NCI-H526 treated with DMSO at 0.1 percent for 48 hours (cell line): ENCODE results near the gene TYW1B.
"Not testable (repeated sequence)": the region's sequence is repeated elsewhere in the genome, so short reads cannot be mapped to it uniquely, and the experiment has no call there.

Source experiments
- DNase-seq: peaks from one replicate; lab custom pipeline; 2025; lab: John Stamatoyannopoulos, UW

The TYW1B gene

GRCh38 chr7:72697066-72697465 lies 130.9 kb downstream of the TYW1B start:
- not testable (repeated sequence) for DNase-seq

GRCh38 chr7:72696643-72697042 lies 131.4 kb downstream of the TYW1B start:
- not testable (repeated sequence) for DNase-seq

GRCh38 chr7:72695482-72695881 lies 132.5 kb downstream of the TYW1B start:
- not testable (repeated sequence) for DNase-seq

GRCh38 chr7:72691442-72691841 lies 136.6 kb downstream of the TYW1B start:
- DNase-seq: not testable (repeated sequence)

GRCh38 chr7:72690177-72690576 lies 137.8 kb downstream of the TYW1B start:
- not testable (repeated sequence) for DNase-seq

GRCh38 chr7:72689344-72689743 lies 138.7 kb downstream of the TYW1B start:
- not testable (repeated sequence) for DNase-seq

GRCh38 chr7:72681211-72681610 lies 146.8 kb downstream of the TYW1B start:
- not testable (repeated sequence) for DNase-seq

- not testable (repeated sequence) for DNase-seq
These were observed 151.1 kb downstream of the TYW1B start for GRCh38 chr7:72676880-72677279.

- not testable (repeated sequence) for DNase-seq
These were observed 151.8 kb downstream of the TYW1B start for GRCh38 chr7:72676086-72676690.

GRCh38 chr7:72675686-72676085 lies 152.3 kb downstream of the TYW1B start:
- DNase-seq: not testable (repeated sequence)

GRCh38 chr7:72674394-72674793 lies 153.6 kb downstream of the TYW1B start:
- no peak for DNase-seq

- DNase-seq: not testable (repeated sequence)
These were observed 157.2 kb downstream of the TYW1B start for GRCh38 chr7:72670850-72671249.

GRCh38 chr7:72668435-72668834 lies 159.6 kb downstream of the TYW1B start:
- not testable (repeated sequence) for DNase-seq

GRCh38 chr7:72667049-72667448 lies 161.0 kb downstream of the TYW1B start:
- DNase-seq: not testable (repeated sequence)

- not testable (repeated sequence) for DNase-seq
These were observed 179.4 kb downstream of the TYW1B start for GRCh38 chr7:72648574-72648973.

- not testable (repeated sequence) for DNase-seq
These were observed 184.3 kb downstream of the TYW1B start for GRCh38 chr7:72643708-72644107.

GRCh38 chr7:72641485-72642248 lies 186.3 kb downstream of the TYW1B start:
- not testable (repeated sequence) for DNase-seq

- not testable (repeated sequence) for DNase-seq
These were observed 187.3 kb downstream of the TYW1B start for GRCh38 chr7:72640740-72641139.

- not testable (repeated sequence) for DNase-seq
These were observed 192.6 kb downstream of the TYW1B start for GRCh38 chr7:72635273-72635908.

GRCh38 chr7:72632765-72633292 lies 195.2 kb downstream of the TYW1B start:
- peak; percentile 18 for DNase-seq

- DNase-seq: not testable (repeated sequence)
These were observed 199.6 kb downstream of the TYW1B start for GRCh38 chr7:72628375-72628774.

- DNase-seq: not testable (repeated sequence)
These were observed 201.5 kb downstream of the TYW1B start for GRCh38 chr7:72626428-72627011.
